HG02610 (cell line): ENCODE measurements around the gene PATJ.

ENCODE experiments used
- ATAC-seq: cut with Tn5 transposase; IDR thresholded peaks from one replicate; pipeline ENCODE4 v1.9.1; 2021; ENCODE audit warnings: mild to moderate bottlenecking, moderate library complexity; ENCODE audit not compliant: unreplicated experiment

PATJ gene

DNA sequence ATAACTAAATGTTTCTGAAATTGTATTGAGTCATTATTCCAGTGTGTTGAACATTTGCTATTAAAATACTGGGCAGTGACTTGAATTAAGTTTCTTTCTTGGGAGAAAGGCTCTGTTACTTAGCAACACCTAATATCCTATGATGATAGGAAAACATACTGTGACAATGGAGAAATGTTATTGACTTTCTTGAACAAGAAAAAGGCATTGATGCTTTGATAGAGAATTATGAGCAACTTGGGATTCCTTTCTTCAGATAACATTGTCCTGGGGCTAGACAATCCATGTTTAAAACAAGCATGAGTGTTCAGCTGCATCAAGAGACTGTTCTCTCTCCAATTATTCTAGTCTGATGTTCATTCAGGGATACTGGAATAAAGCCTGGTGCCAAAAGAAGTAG lies 236.5 kb downstream of the PATJ start:
- ATAC-seq = no peak

- no peak for ATAC-seq
Measured at GRCh38 chr1:61979729-61980128, 237.4 kb downstream of the PATJ start.

- no peak for ATAC-seq
Measured at GRCh38 chr1:61980561-61980960, 238.3 kb downstream of the PATJ start.

DNA sequence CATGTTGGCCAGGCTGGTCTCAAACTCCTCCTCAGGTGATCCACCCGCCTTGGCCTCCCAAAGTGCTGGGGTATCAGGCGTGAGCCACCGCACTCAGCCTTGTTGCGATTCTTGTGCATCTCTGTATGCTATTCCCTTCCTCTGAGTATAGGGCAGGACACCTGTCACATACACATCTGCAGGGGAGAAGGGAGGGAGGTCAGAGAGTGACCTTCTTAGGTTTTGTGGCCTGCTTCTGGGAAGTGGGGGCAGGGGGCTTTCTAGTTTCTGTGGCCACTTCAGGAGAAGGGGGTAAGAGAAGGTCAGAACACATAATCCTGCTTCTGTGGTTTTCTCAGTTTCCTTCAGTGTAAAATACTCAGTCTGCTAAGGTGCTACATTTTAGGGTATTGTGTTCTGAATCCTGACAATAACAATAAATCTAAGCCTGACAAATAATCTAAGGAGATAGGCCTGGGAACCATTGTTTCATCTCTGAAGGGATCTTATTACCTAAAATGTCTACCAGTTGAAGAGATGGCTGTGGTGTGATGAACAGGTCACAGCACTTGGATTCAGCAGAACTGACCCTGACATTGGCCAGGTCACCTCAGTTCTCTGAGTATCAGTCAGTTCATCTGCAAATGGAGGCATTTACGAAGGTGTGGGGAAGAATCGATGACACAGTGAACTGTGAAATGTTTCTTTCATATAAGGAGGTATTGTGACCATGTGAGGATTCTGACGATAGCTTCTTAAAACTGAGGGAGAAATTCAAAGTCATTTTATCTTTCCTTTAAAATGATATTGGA lies 239.8 kb downstream of the PATJ start:
- no peak for ATAC-seq

- ATAC-seq = no peak
Measured at GRCh38 chr1:61983236-61983635, 241.0 kb downstream of the PATJ start.

DNA sequence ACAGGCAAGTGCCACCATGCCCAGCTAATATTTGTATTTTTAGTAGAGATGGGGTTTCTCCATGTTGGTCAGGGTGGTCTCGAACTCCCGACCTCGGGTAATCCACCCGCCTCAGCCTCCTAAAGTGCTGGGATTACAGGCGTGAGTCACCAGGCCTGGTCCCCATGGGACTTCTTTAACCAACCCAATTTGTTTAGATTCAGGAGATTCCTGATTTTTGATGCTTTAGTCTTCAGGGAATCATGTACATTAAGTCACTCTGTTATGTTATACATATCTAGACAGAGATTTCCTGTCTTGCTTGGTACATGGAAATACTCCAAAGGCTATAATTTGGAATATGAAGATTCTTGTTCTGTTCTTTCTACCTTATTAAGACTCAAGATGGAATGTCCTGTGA lies 250.0 kb downstream of the PATJ start:
- ATAC-seq = no peak

- no peak for ATAC-seq
Measured at GRCh38 chr1:61993331-61993961, 251.2 kb downstream of the PATJ start.

DNA sequence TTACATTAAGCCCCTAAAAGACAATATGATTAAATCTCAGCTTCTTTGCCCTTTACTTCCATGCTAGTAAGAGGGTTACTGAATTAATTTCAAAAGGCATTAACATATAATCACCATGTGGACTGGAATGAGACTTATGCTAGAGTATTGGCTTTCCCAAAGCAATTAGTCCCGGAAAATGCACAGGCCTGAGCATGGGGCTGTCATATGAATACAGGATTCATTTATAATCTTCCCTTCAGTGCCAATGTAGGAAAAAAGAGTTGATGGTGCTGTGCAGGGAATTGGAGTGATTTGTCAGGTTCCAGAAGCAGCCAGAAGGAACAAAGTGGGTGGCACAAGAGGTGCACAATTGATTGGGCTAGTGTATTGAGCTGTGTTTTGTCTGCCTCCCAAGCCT lies 253.4 kb downstream of the PATJ start:
- no peak for ATAC-seq

- ATAC-seq = no peak
Measured at GRCh38 chr1:61997123-61997522, 254.8 kb downstream of the PATJ start.

DNA sequence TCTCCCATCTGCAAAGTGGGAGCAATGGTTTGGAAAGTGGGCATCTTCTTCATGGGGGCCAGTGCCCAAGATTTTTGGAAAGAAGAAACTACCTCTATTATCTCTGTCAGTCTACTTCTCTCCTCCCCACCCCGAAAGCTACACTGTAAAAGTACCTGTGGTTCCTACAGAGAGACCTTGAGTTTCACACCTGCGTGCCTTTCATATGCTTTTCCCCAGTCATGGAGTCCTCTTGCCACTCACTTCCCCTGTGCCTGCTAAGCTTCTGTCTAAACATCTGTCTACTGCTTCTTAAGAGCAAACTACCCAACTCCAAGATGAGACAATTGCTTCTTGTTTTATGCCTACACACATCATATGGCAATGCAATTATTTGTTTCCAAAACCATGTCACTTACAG lies 261.5 kb downstream of the PATJ start:
- ATAC-seq = no peak

DNA sequence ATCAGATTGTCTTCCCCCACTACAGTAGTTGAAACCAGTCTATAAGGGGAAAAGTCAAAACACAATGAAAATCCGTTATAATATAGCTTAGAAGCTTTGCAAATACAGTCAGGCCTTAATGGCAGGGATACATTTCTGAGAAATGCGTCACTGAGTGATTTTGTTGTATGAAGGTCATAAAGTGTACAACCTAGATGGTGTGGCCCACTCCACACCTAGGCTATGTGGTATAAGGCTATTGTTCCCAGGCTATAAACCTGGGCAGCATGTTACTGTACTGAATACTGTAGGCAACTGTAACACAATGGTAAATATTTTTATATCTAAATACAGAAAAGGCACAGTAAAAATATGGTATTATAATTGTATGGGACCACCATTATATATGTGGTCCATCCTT lies 264.4 kb downstream of the PATJ start:
- ATAC-seq = no peak

- ATAC-seq = no peak
Measured at GRCh38 chr1:62011006-62011405, 268.7 kb downstream of the PATJ start.

DNA sequence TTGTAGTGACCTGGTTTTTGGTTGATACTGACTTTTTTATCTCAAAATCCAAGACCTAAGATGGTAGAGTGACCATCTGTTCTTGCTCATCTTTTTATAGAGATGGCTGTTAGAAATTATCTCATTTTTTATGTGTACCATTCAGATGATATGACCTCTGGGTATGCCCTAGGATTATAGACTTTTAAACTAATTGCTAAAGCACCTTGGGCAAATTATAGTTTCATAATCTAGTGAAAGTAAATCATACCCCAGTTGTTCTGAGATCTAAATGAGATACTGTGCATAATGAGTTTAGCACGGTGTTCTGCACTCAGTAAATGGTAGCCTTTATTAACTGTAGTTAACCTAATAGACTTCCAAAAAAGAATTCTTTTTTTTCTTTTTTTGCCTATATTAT lies 269.8 kb downstream of the PATJ start:
- no peak for ATAC-seq

- no peak for ATAC-seq
Measured at GRCh38 chr1:62012836-62013235, 270.6 kb downstream of the PATJ start.

- ATAC-seq = no peak
Measured at GRCh38 chr1:62013264-62013663, 271.0 kb downstream of the PATJ start.

DNA sequence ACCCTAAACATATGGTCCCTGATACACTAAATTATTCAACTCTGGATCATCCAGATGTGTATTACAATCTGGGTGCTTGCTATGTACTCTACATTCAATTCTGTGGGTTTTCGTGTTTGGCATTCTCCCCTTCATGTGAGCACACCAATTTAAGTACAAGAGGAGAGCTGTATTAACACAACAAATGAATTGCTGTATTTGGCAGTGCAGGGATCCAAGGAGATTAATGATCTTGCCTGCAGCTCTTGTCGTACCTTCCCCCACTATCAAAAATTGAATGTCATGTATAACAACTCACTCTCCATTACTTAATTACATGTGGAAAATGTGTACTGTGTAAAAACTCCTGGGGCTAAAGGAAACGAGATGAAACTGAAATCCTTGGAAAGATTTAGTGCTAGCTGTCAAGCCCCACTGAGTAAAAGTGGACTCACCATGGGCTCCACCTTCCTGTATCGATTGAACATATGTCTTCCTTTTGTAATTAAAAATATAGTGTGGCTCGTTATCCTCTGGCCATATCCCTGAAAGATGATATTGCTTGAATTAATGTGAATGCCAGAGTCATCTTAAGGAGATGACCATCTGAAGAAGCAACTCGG lies 280.2 kb downstream of the PATJ start:
- no peak for ATAC-seq

- no peak for ATAC-seq
Measured at GRCh38 chr1:62024690-62025089, 282.4 kb downstream of the PATJ start.

GRCh38 chr1:62025154-62025553 lies 282.9 kb downstream of the PATJ start:
- ATAC-seq = no peak

DNA sequence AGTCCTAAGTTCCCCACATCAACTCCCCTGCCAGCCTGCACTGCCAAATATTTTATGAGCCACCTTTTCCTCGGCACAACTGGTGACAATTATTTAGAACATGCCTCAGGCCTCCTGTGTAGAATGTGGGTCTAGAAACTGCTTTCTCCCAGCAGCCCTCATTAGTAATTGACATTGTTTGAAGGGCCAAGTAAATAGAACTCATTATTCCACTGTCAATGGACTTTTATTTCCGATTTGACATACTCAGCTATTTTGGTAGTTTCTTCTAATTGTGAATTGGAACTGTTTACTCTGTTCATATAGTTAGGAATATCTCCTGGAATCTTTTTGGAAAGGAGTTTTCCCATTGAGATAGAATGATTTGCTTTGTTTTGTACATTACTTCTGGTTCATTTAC lies 283.6 kb downstream of the PATJ start:
- no peak for ATAC-seq

- no peak for ATAC-seq
Measured at GRCh38 chr1:62029704-62030103, 287.4 kb downstream of the PATJ start.

DNA sequence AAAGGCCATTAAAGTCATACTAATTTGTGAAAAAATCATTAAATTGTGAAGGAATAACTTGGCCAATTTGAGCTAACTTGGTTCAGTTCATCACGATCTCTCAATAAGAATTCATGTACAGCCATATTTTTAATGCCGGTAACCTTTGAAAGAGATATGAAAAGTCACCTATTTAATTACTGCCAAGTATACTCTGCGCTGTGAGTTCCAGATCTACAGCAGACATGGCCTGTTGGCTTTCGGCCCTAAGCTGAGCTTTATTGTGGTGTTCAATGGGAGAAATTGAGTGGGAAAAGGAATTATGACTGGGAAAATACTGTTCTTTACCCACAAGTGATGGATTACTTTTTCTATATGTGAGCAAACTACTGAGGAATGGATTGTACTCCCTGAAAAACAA lies 292.5 kb downstream of the PATJ start:
- ATAC-seq = no peak

DNA sequence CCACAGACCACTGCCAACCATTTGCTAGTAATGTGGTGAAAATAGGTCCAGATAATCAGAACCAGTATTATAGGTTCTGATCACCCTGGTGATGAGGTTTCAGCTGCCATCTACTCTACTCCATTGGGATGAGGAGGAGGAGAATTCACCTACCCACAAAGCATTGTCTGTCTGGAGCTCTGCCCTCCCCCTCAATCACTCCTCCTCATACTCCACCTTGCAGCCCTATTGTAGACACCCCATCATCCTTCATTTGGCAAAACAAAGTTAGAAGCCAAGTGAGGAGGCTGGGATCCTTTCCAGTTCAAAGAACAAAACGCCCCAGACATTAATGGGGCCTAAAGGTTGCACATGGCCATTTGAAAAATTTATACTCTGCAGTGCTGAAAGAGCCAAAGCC lies 295.0 kb downstream of the PATJ start:
- no peak for ATAC-seq
